GM12878 (cell line): ENCODE measurements around the gene FNDC3B. TPM values are rescaled to one million over a fixed set of nuclear protein-coding genes. Genes with fewer than 3 reads are reported as not detected.

Experiments used
- ATF7 ChIP-seq: fragments of 450-650 bp; IDR thresholded peaks from 2 replicates; pipeline ENCODE4 v1.6.1; 2016; ENCODE audit warnings: low read depth, mild to moderate bottlenecking
- BACH1 ChIP-seq: fragments of 450-650 bp; IDR thresholded peaks from 2 replicates; pipeline ENCODE4 v1.6.1; 2017; ENCODE audit warnings: mild to moderate bottlenecking, borderline replicate concordance
- BCL11A ChIP-seq: IDR thresholded peaks from 2 replicates; pipeline ENCODE4 v1.6.1; 2011; ENCODE audit warnings: low read depth, low read length
- BHLHE40 ChIP-seq, 2 experiments: fragments of 450-650 bp in 1 of 2; IDR thresholded peaks; 2 replicates each; pipeline ENCODE4 v1.6.1; 2011 to 2017; ENCODE audit warnings: low read depth in 2 of 2, borderline replicate concordance in 1 of 2, improper control_type of control experiment in 1 of 2, low read length in 1 of 2, mild to moderate bottlenecking in 1 of 2
- CBX3 ChIP-seq: fragments of 200-600 bp; sonication (generic); IDR thresholded peaks from 2 replicates; pipeline ENCODE4 v1.6.1; 2016; ENCODE audit warnings: low read depth, borderline replicate concordance
- CBX5 ChIP-seq: sonication (generic); IDR thresholded peaks from 2 replicates; pipeline ENCODE4 v1.6.1; 2016; ENCODE audit warnings: low read depth, moderate library complexity, mild to moderate bottlenecking, inconsistent platforms
- CEBPB ChIP-seq, 2 experiments: fragments of 150-350 bp in 1 of 2; IDR thresholded peaks; 2 replicates each; pipeline ENCODE4 v1.6.1; 2012 to 2014; ENCODE audit warnings: low read depth in 2 of 2, low read length in 2 of 2, borderline replicate concordance in 1 of 2, inconsistent platforms in 1 of 2
- EZH2 ChIP-seq: IDR thresholded peaks from 2 replicates; pipeline ENCODE4 v1.6.1; 2012; ENCODE audit warnings: low read depth, mild to moderate bottlenecking, control low read depth, inconsistent platforms, low read length, borderline replicate concordance; ENCODE audit not compliant: control insufficient read depth
- FOXM1 ChIP-seq: IDR thresholded peaks from 2 replicates; pipeline ENCODE4 v1.6.1; 2012; ENCODE audit warnings: low read depth, mild to moderate bottlenecking, inconsistent platforms, low read length, moderate library complexity
- HDAC2 ChIP-seq: fragments of 200-600 bp; sonication (generic); IDR thresholded peaks from 2 replicates; pipeline ENCODE4 v1.6.1; 2017
- IRF4 ChIP-seq: IDR thresholded peaks from 2 replicates; pipeline ENCODE4 v1.6.1; 2011; ENCODE audit warnings: low read depth, low read length
- JUND ChIP-seq: IDR thresholded peaks from 2 replicates; pipeline ENCODE4 v1.6.1; 2012; ENCODE audit warnings: low read depth, mild to moderate bottlenecking, low read length, improper control_type of control experiment, moderate library complexity
- MEF2A ChIP-seq: IDR thresholded peaks from 2 replicates; pipeline ENCODE4 v1.6.1; 2011; ENCODE audit warnings: low read depth, mild to moderate bottlenecking, low read length, moderate library complexity; ENCODE audit not compliant: insufficient read depth
- NFYA ChIP-seq: IDR thresholded peaks from 2 replicates; pipeline ENCODE4 v1.6.1; 2011; ENCODE audit warnings: low read depth, mild to moderate bottlenecking, low read length, improper control_type of control experiment, borderline replicate concordance
- POLR2A ChIP-seq: IDR thresholded peaks from 2 replicates; pipeline ENCODE4 v1.6.1; 2011; ENCODE audit warnings: low read depth, mild to moderate bottlenecking, low read length
- SMARCA5 ChIP-seq: fragments of 450-650 bp; IDR thresholded peaks from 2 replicates; pipeline ENCODE4 v1.6.1; 2017; ENCODE audit warnings: mild to moderate bottlenecking
- SP1 ChIP-seq: IDR thresholded peaks from one replicate; pipeline ENCODE4 v1.6.1; 2011; ENCODE audit warnings: low read depth, low read length
- YY1 ChIP-seq: IDR thresholded peaks from 2 replicates; pipeline ENCODE4 v1.6.1; 2011; ENCODE audit warnings: low read depth, mild to moderate bottlenecking, low read length
- ZBED1 ChIP-seq: IDR thresholded peaks from 2 replicates; pipeline ENCODE4 v1.6.1; 2016; ENCODE audit warnings: borderline replicate concordance
- polyA plus RNA-seq, 11 experiments: library from polyadenylated mRNA; depleted of rRNA in 4 of 11; unstranded in 6 of 11; stranded (reverse) in 5 of 11; fragments of >200 nt; fragmentation: Nextera tagmentation in 4 of 11; fragmentation: Illumina TruSeq in 1 of 11; extraction: Ambion mirVana in 4 of 11; extraction: Trizol in 1 of 11; gene quantifications; 1 replicate in 1 of 11; 2 replicates in 10 of 11; pipeline versions ENCODE4 v1.2.1 to v1.2.3, GENCODE V29; 2011 to 2016; ENCODE audit warnings: inconsistent platforms in 2 of 11, missing spikeins in 2 of 11, low read depth in 1 of 11
- total RNA-seq, 4 experiments: library from RNA; depleted of rRNA in 3 of 4; stranded (reverse); fragments of >200 nt in 3 of 4; fragmentation: Illumina TruSeq in 1 of 4; extraction: Trizol in 1 of 4; gene quantifications; 2 replicates each; pipeline versions ENCODE4 v1.2.1 to v1.2.3, GENCODE V29; 2013 to 2021
- TF ChIP-seq, protein P1 (sequence below): IDR thresholded peaks from 2 replicates; pipeline ENCODE4 v1.6.1; 2012; ENCODE audit warnings: improper control_type of control experiment, low read depth, low read length; ENCODE audit not compliant: insufficient replicate concordance
- TF ChIP-seq, protein P2 (sequence below): fragments of 450-650 bp; IDR thresholded peaks from 2 replicates; pipeline ENCODE4 v1.6.1; 2016; ENCODE audit warnings: mild to moderate bottlenecking, moderate library complexity, borderline replicate concordance
- TF ChIP-seq, protein P3 (sequence below): IDR thresholded peaks from 2 replicates; pipeline ENCODE4 v1.6.1; 2011; ENCODE audit warnings: borderline replicate concordance, low read depth, mild to moderate bottlenecking, moderate library complexity, low read length; ENCODE audit not compliant: insufficient read depth, poor library complexity, severe bottlenecking

The FNDC3B gene
- total and polyA plus RNA-seq, 10 of the 15 experiments (the other 5 are each of a cell fraction or from before 2014, with no cell fraction given) = 7.9 to 35.0 (median 18.5) TPM

DNA sequence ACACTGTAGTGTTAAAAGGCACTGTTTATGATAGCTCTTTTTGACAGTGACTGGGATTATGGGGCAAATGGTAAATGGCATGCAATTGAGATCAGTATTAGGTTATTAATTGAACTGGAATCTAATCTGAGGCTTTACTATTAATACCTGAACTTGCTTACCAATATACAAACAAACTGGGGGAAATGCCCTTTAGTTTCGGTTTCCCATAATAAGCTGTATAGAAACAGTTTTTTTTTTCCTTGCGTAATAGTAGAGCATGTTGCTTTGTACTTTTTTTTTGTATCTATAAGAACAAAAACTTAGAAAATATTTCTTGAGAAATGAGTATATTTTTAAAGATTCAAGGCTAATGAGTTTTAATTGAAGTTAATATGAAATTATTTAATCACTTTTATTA is 95.0 kb downstream of the FNDC3B start (continued):
- TF ChIP-seq SP1 = peak; percentile 26
- no peak for TF ChIP-seq BHLHE40 (IDR thresholded peaks at IDR 0.05; ENCODE audit: borderline replicate concordance in 1 of 2, low read depth in 2 of 2, low read length in 1 of 2)
- TF ChIP-seq, protein P1, sequence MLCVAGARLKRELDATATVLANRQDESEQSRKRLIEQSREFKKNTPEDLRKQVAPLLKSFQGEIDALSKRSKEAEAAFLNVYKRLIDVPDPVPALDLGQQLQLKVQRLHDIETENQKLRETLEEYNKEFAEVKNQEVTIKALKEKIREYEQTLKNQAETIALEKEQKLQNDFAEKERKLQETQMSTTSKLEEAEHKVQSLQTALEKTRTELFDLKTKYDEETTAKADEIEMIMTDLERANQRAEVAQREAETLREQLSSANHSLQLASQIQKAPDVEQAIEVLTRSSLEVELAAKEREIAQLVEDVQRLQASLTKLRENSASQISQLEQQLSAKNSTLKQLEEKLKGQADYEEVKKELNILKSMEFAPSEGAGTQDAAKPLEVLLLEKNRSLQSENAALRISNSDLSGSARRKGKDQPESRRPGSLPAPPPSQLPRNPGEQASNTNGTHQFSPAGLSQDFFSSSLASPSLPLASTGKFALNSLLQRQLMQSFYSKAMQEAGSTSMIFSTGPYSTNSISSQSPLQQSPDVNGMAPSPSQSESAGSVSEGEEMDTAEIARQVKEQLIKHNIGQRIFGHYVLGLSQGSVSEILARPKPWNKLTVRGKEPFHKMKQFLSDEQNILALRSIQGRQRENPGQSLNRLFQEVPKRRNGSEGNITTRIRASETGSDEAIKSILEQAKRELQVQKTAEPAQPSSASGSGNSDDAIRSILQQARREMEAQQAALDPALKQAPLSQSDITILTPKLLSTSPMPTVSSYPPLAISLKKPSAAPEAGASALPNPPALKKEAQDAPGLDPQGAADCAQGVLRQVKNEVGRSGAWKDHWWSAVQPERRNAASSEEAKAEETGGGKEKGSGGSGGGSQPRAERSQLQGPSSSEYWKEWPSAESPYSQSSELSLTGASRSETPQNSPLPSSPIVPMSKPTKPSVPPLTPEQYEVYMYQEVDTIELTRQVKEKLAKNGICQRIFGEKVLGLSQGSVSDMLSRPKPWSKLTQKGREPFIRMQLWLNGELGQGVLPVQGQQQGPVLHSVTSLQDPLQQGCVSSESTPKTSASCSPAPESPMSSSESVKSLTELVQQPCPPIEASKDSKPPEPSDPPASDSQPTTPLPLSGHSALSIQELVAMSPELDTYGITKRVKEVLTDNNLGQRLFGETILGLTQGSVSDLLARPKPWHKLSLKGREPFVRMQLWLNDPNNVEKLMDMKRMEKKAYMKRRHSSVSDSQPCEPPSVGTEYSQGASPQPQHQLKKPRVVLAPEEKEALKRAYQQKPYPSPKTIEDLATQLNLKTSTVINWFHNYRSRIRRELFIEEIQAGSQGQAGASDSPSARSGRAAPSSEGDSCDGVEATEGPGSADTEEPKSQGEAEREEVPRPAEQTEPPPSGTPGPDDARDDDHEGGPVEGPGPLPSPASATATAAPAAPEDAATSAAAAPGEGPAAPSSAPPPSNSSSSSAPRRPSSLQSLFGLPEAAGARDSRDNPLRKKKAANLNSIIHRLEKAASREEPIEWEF = peak; percentile 41
- TF ChIP-seq ATF7 = peak; percentile 38; the same call in 1 of the 2 replicates
- no peak for TF ChIP-seq HDAC2
- no peak for TF ChIP-seq CBX3
- TF ChIP-seq SMARCA5 = no peak
- no peak for TF ChIP-seq JUND
- TF ChIP-seq, protein P2, sequence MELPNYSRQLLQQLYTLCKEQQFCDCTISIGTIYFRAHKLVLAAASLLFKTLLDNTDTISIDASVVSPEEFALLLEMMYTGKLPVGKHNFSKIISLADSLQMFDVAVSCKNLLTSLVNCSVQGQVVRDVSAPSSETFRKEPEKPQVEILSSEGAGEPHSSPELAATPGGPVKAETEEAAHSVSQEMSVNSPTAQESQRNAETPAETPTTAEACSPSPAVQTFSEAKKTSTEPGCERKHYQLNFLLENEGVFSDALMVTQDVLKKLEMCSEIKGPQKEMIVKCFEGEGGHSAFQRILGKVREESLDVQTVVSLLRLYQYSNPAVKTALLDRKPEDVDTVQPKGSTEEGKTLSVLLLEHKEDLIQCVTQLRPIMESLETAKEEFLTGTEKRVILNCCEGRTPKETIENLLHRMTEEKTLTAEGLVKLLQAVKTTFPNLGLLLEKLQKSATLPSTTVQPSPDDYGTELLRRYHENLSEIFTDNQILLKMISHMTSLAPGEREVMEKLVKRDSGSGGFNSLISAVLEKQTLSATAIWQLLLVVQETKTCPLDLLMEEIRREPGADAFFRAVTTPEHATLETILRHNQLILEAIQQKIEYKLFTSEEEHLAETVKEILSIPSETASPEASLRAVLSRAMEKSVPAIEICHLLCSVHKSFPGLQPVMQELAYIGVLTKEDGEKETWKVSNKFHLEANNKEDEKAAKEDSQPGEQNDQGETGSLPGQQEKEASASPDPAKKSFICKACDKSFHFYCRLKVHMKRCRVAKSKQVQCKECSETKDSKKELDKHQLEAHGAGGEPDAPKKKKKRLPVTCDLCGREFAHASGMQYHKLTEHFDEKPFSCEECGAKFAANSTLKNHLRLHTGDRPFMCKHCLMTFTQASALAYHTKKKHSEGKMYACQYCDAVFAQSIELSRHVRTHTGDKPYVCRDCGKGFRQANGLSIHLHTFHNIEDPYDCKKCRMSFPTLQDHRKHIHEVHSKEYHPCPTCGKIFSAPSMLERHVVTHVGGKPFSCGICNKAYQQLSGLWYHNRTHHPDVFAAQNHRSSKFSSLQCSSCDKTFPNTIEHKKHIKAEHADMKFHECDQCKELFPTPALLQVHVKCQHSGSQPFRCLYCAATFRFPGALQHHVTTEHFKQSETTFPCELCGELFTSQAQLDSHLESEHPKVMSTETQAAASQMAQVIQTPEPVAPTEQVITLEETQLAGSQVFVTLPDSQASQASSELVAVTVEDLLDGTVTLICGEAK = no peak
- TF ChIP-seq BCL11A = peak; percentile 79
- TF ChIP-seq BACH1 = peak; percentile 32; the same call in 1 of the 2 replicates
- TF ChIP-seq ZBED1 = peak; percentile 62; the same call in 1 of the 2 replicates
- peak; percentile 82; the same call in 1 of the 2 replicates for TF ChIP-seq FOXM1
- no peak for TF ChIP-seq POLR2A
- TF ChIP-seq CBX5 = no peak
- TF ChIP-seq, protein P3, sequence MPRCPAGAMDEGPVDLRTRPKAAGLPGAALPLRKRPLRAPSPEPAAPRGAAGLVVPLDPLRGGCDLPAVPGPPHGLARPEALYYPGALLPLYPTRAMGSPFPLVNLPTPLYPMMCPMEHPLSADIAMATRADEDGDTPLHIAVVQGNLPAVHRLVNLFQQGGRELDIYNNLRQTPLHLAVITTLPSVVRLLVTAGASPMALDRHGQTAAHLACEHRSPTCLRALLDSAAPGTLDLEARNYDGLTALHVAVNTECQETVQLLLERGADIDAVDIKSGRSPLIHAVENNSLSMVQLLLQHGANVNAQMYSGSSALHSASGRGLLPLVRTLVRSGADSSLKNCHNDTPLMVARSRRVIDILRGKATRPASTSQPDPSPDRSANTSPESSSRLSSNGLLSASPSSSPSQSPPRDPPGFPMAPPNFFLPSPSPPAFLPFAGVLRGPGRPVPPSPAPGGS = peak; percentile 79
- peak; percentile 81 for TF ChIP-seq IRF4
- peak; percentile 84 for TF ChIP-seq MEF2A
- TF ChIP-seq EZH2 = no peak
- TF ChIP-seq YY1 = no peak
- no peak for TF ChIP-seq NFYA
- peak; percentile 47 to 71; a peak in 2 of 4 replicates for TF ChIP-seq CEBPB (IDR thresholded peaks at IDR 0.05; ENCODE audit: borderline replicate concordance in 1 of 2, low read depth in 2 of 2, low read length in 2 of 2)
